HUES6 (cell line): Measurements from ENCODE around the gene TLE1.

ENCODE experiments used
- H3K27ac ChIP-seq: 2 replicates; pipeline ENCODE4 v1.7.0; 2013; ENCODE audit warnings: low read depth, mild to moderate bottlenecking, low read length, inconsistent platforms
- H3K27me3 ChIP-seq: 2 replicates; pipeline ENCODE4 v1.6.1; 2013; ENCODE audit warnings: low read length; ENCODE audit not compliant: control insufficient read depth, insufficient read depth
- H3K36me3 ChIP-seq: 2 replicates; pipeline ENCODE4 v1.6.1; 2013; ENCODE audit warnings: low read length; ENCODE audit not compliant: control insufficient read depth, insufficient read depth
- H3K4me1 ChIP-seq: 2 replicates; pipeline ENCODE4 v1.6.1; 2013; ENCODE audit warnings: low read length; ENCODE audit not compliant: control insufficient read depth, insufficient read depth
- H3K4me3 ChIP-seq: 2 replicates; pipeline ENCODE4 v1.5.1; 2013; ENCODE audit warnings: low read depth, low read length
- H3K9ac ChIP-seq: one replicate; pipeline ENCODE4 v1.6.1; 2013; ENCODE audit warnings: mild to moderate bottlenecking, low read length
- H3K9me3 ChIP-seq: 2 replicates; pipeline ENCODE4 v1.6.1; 2013; ENCODE audit warnings: low read depth, low read length; ENCODE audit not compliant: control insufficient read depth, insufficient read depth

Gene TLE1

DNA sequence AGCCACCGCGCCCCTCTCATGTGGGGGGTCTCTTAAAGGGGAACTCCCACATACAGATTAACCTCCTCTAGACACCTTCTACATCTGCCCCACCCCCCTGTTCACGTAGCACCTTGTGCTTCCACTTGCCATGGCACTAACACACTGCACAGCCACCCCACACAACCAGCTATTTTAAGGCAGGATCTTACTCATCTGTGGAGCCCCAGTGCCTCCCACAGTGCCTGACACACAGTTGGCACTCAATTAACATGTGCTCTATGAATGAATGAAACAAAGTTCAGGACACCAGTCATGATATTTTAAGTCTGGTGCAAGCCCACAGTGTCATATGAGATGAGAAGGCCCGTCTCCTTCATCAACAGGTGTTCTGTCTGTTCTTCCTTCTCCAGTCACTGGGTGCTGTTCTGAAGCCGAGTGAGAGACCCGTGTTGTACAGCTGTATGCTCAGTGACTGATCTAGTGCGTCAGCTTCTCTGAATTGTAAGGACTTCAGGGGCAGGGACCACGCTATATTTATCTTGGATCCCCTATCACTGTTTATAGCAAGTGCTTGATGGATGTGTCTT lies 149.1 kb downstream of the TLE1 start:
- H3K4me1 ChIP-seq = no peaks in the 10 kb centered on the region; the same call in 1 of the 2 replicates
- H3K4me3 ChIP-seq = no peak overlapping the region
- H3K9me3 ChIP-seq = no peaks in the 10 kb centered on the region
- no peak overlapping the region for H3K27ac ChIP-seq
- H3K36me3 ChIP-seq = no peaks in the 10 kb centered on the region
- H3K9ac ChIP-seq = no peak overlapping the region
- no peaks in the 10 kb centered on the region for H3K27me3 ChIP-seq

DNA sequence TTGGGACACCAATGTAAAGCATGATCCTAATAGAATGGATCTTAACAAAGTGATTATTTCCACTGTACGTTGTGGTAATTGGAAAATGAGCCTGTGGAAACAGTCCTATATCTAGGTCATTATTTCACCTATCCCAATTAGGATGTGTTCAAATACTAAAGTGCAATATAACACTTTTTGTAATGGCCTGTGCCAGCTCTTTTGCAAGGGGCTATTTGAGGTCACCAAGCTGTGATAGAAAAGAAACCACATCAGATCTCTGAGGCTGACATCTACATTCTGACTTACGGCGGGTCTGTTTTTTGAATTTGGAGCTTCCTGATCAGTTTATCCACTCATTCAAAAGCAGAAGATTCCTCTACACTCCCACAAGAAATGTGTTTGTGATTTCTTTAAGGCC lies 150.0 kb downstream of the TLE1 start:
- no peak overlapping the region for H3K4me3 ChIP-seq
- H3K27me3 ChIP-seq = no peaks in the 10 kb centered on the region
- H3K36me3 ChIP-seq = no peaks in the 10 kb centered on the region
- H3K27ac ChIP-seq = no peak overlapping the region
- no peak overlapping the region for H3K9ac ChIP-seq
- H3K9me3 ChIP-seq = no peaks in the 10 kb centered on the region
- peaks cover 2% of the 10 kb centered on the region; the same call in 1 of the 2 replicates for H3K4me1 ChIP-seq

DNA sequence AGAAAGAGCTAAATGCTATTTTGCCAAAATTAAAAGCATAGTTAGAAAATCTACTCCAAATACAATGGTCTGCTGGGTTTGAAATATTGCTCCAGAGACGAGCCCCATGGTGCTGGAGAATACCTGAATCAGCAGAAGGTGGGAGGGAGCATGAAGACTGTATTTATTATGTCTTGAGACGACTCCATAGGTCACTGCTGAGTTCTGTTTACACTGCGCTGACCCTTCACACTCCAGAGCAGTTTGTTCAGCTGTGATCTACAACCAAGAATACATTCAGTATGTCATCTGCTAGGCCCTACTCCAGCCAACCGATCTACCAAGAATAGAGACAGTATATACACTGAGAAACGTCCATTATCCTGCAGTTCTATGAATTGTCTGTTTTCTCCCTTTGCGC lies 150.5 kb downstream of the TLE1 start:
- no peak overlapping the region for H3K4me3 ChIP-seq
- H3K9me3 ChIP-seq = no peaks in the 10 kb centered on the region
- H3K36me3 ChIP-seq = no peaks in the 10 kb centered on the region
- peaks cover 6% of the 10 kb centered on the region; the same call in 1 of the 2 replicates for H3K4me1 ChIP-seq
- no peaks in the 10 kb centered on the region for H3K27me3 ChIP-seq
- H3K27ac ChIP-seq = no peak overlapping the region
- H3K9ac ChIP-seq = no peak overlapping the region

GRCh38 chr9:81537964-81538363 lies 151.4 kb downstream of the TLE1 start:
- Histone ChIP-seq H3K4me3 (no peak overlapping the region), H3K36me3 (no peaks in the 10 kb centered on the region), H3K9ac (no peak overlapping the region), H3K27ac (no peak overlapping the region), H3K4me1 (peaks cover 11% of the 10 kb centered on the region; the same call in 1 of the 2 replicates), H3K9me3 (no peaks in the 10 kb centered on the region), H3K27me3 (no peaks in the 10 kb centered on the region)

DNA sequence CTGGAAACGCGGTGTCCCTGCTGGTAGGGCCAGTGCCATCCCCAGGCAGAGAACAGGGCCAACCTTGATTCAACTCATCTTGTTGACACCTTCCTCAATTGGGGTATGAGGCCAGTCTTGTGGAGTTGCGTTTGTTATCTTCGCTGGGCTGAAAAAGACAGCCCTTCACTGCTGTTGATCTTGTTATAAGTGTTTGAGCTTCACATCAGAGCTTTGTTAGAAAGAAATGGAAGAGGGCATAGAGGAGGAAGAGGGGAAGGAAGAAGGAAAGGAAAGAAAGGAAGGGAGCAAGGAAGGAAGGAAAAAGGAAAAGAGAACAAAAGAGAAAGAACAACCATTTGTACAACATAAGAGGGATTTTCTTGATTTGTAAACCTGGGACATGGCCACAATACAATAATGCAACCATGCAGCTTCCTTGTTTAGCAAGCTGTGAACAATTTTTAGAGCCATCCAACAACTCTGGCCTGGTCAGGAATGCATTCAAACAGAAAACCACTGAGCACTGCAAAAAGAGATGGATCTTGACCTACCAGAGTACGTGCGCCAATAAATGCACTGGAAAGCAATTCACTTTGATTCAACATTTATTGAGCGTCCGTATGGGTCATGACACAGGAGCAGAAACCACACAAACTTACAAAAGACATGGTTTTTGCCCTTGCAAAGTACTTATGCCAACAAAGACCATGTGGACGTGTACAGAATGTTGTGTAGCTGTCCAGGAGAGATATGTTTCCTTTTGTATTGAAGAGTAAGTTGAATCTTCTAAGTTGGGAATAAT lies 152.9 kb downstream of the TLE1 start:
- Histone ChIP-seq H3K9me3 (no peaks in the 10 kb centered on the region), H3K27me3 (no peaks in the 10 kb centered on the region), H3K36me3 (no peaks in the 10 kb centered on the region), H3K4me3 (no peak overlapping the region), H3K27ac (no peak overlapping the region), H3K9ac (no peak overlapping the region), H3K4me1 (peaks cover 11% of the 10 kb centered on the region; the same call in 1 of the 2 replicates)

GRCh38 chr9:81535542-81536241 lies 153.7 kb downstream of the TLE1 start:
- Histone ChIP-seq H3K4me3 (no peak overlapping the region), H3K4me1 (peaks cover 11% of the 10 kb centered on the region; the same call in 1 of the 2 replicates), H3K36me3 (no peaks in the 10 kb centered on the region), H3K9me3 (no peaks in the 10 kb centered on the region), H3K27me3 (no peaks in the 10 kb centered on the region), H3K9ac (no peak overlapping the region), H3K27ac (no peak overlapping the region)

DNA sequence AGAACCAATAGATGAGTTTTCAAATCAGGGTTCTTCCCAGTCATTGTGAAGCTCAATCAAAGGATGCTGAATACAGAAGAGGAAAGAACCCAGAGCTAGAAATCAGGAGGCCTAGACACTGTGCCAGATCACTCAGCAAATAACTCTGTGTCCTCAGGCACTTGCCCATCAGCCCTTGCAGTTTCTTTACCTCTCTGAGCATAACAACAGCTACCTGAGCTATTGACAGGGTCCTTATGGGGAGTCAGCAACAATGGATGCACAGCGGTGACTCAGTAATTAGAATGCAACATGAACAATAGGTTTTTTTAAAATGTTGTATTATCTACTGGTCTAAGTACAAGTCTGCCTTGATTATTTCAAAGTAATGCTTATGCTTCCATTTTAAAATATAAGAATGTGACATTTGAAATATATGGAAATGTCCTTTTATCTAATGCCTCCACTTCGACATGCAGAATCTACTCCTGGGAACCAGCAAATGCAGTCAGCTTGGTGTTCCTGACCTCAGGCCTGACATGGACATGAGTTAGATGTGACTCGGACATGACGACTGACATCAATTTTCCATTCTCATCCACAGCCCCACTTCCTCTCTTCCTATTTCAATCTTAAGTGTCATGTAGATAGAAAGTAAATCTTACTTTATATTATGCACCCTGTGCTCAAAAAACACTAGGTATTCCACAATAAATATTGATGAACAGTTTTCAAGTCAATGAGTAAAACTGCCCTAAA lies 155.0 kb downstream of the TLE1 start:
- H3K4me3 ChIP-seq = no peak overlapping the region
- H3K4me1 ChIP-seq = peaks cover 23% of the 10 kb centered on the region
- H3K27me3 ChIP-seq = 0 out of 2 replicates have a peak, but pooled peaks cover 6% of the 10 kb centered on the region
- H3K27ac ChIP-seq = no peak overlapping the region
- H3K9ac ChIP-seq = no peak overlapping the region
- no peaks in the 10 kb centered on the region for H3K36me3 ChIP-seq
- no peaks in the 10 kb centered on the region for H3K9me3 ChIP-seq
